Esophagus muscularis mucosa (tissue), 4 donors: ENCODE data around the gene METTL25B. TPM values are rescaled to one million over a fixed set of nuclear protein-coding genes. Genes with fewer than 3 reads are reported as not detected.

Experiments used
- DNase-seq: peaks from one replicate; pipeline ENCODE4 v3.0.0-alpha.2; 2017; ENCODE audit errors: extremely low spot score
- H3K27ac ChIP-seq, 4 donors: fragments of 200-600 bp; sonication (generic); replicated peaks in 1 of 4; 1 replicate in 3 of 4; 2 replicates in 1 of 4; pipeline ENCODE4 v1.5.1; 2016 to 2019; ENCODE audit warnings: mild to moderate bottlenecking in 1 of 4
- H3K27me3 ChIP-seq, 4 donors: fragments of 200-600 bp; sonication (generic); one replicate each; pipeline versions ENCODE4 v1.5.1 to v1.6.0; 2016 to 2019
- H3K36me3 ChIP-seq, 4 donors: fragments of 200-600 bp; sonication (generic); one replicate each; pipeline ENCODE4 v1.5.1; 2016 to 2019
- H3K4me1 ChIP-seq, 4 donors: fragments of 200-600 bp; sonication (generic); one replicate each; pipeline ENCODE4 v1.5.1; 2016 to 2019
- H3K4me3 ChIP-seq, 4 donors: fragments of 200-600 bp; sonication (generic); 1 replicate in 2 of 4; 2 replicates in 2 of 4; pipeline ENCODE4 v1.5.1; 2016 to 2019; ENCODE audit warnings: mild to moderate bottlenecking in 4 of 4, moderate library complexity in 1 of 4
- H3K9me3 ChIP-seq, 4 donors: fragments of 200-600 bp; sonication (generic); 1 replicate in 3 of 4; 2 replicates in 1 of 4; pipeline ENCODE4 v1.5.1; 2016 to 2019
- CTCF ChIP-seq, 3 experiments: fragments of 200-600 bp in 2 of 3; fragments of 450-650 bp in 1 of 3; sonication (generic) in 2 of 3; IDR thresholded peaks; one replicate each; pipeline ENCODE4 v1.5.1; 2017 to 2019; ENCODE audit warnings: antibody characterized with exemption in 3 of 3, mild to moderate bottlenecking in 2 of 3, moderate library complexity in 1 of 3
- EP300 ChIP-seq: sonication (generic); formaldehyde crosslinking; IDR thresholded peaks from one replicate; pipeline ENCODE4 v1.6.1; 2017; ENCODE audit warnings: antibody characterized with exemption
- POLR2A ChIP-seq: fragments of 450-650 bp; IDR thresholded peaks from one replicate; pipeline ENCODE4 v1.6.1; 2017; ENCODE audit warnings: antibody characterized with exemption, moderate library complexity, mild to moderate bottlenecking, low read depth
- POLR2AphosphoS5 ChIP-seq, 2 donors: sonication (generic); formaldehyde crosslinking; IDR thresholded peaks; one replicate each; pipeline ENCODE4 v1.6.1; 2017; ENCODE audit warnings: antibody characterized with exemption in 2 of 2
- WGBS: methylation state at CpG from one replicate; pipeline ENCODE4 v1.1.5; 2018; 5-methylcytosine and 5-hydroxymethylcytosine counted together
- intact Hi-C: fragments of 100-400 bp; cut with DNase I; formaldehyde crosslinking; loops from one replicate; pipeline ENCODE4 v1.15.1; 2023
- total RNA-seq, 4 donors: library from RNA; depleted of rRNA; stranded (reverse); fragments of >200 nt; gene quantifications; one replicate each; pipeline versions ENCODE4 v1.1.0 to v1.2.1, GENCODE V29; 2016

The METTL25B gene
- total RNA-seq, 4 donors from 2014 or later, result 16.2 to 32.3 (median 18.0) TPM

GRCh38 chr1:156721535-156721934, 6.7 kb upstream of the METTL25B start:
- Histone ChIP-seq H3K27ac (no peak overlapping the region), H3K4me3 (no peak overlapping the region), H3K9me3 (no peaks in the 10 kb centered on the region), H3K36me3 (peaks cover 32 to 72% (median 44%) of the 10 kb centered on the region in 4 donors), H3K27me3 (no peaks in the 10 kb centered on the region), H3K4me1 (peaks cover 18 to 28% (median 27%) of the 10 kb centered on the region in 4 donors)
- DNase-seq, result no peak
- WGBS, result 76% methylated on average over 4 of the region's 4 CpGs
- intact Hi-C loops, result no loop called here
- TF ChIP-seq POLR2AphosphoS5 (IDR thresholded peaks at IDR 0.05) (no peak), POLR2A (no peak), EP300 (no peak), CTCF (IDR thresholded peaks at IDR 0.05) (no peak)

- DNase-seq, result peak; percentile 97
- H3K4me3 ChIP-seq, result peak overlapping the region; percentile 70 to 79 (median 74)
- H3K36me3 ChIP-seq, result peaks cover 27 to 53% (median 39%) of the 10 kb centered on the region in 4 donors
- intact Hi-C loops, result loop anchor here (1.0 kb wide), 1 partner anchor 36 kb away; no protein-coding TSS in a partner anchor
- no peaks in the 10 kb centered on the region for H3K27me3 ChIP-seq
- H3K4me1 ChIP-seq, result peaks cover 41 to 59% (median 59%) of the 10 kb centered on the region in 4 donors
- WGBS, result 11% methylated on average over 18 of the region's 18 CpGs
- no peaks in the 10 kb centered on the region for H3K9me3 ChIP-seq
- peak overlapping the region in 2 of 4 donors; percentile 21 to 57 for H3K27ac ChIP-seq
- TF ChIP-seq POLR2AphosphoS5 (IDR thresholded peaks at IDR 0.05) (peak in 1 of 2 donors; percentile 74), EP300 (no peak), CTCF (IDR thresholded peaks at IDR 0.05) (peak; percentile 92 to 95 (median 94)), POLR2A (no peak)
Observed at GRCh38 chr1:156725683-156726280, 2.5 kb upstream of the METTL25B start.

GRCh38 chr1:156726549-156727226, 1.6 kb upstream of the METTL25B start:
- TF ChIP-seq POLR2A (no peak), CTCF (IDR thresholded peaks at IDR 0.05) (peak in 2 of 3 experiments; percentile 38 to 39), POLR2AphosphoS5 (IDR thresholded peaks at IDR 0.05) (no peak)
- Histone ChIP-seq H3K27ac (peak overlapping the region in 2 of 4 donors; percentile 57 to 94), H3K4me3 (peak overlapping the region; percentile 70 to 79 (median 74)), H3K27me3 (no peaks in the 10 kb centered on the region), H3K36me3 (peaks cover 21 to 46% (median 31%) of the 10 kb centered on the region in 4 donors), H3K9me3 (no peaks in the 10 kb centered on the region), H3K4me1 (peaks cover 41 to 63% (median 60%) of the 10 kb centered on the region in 4 donors)
- DNase-seq, result no peak
- WGBS, result 52% methylated on average over 15 of the region's 15 CpGs
- intact Hi-C loops, result no loop called here

GRCh38 chr1:156727492-156727891, 777 bp upstream of the METTL25B start:
- Histone ChIP-seq H3K27ac (peak overlapping the region; percentile 93 to 98 (median 94)), H3K27me3 (no peaks in the 10 kb centered on the region), H3K4me3 (peak overlapping the region; percentile 70 to 79 (median 74)), H3K4me1 (peaks cover 41 to 63% (median 60%) of the 10 kb centered on the region in 4 donors), H3K36me3 (peaks cover 25 to 46% (median 30%) of the 10 kb centered on the region in 4 donors), H3K9me3 (no peaks in the 10 kb centered on the region)
- TF ChIP-seq POLR2AphosphoS5 (IDR thresholded peaks at IDR 0.05) (no peak), CTCF (IDR thresholded peaks at IDR 0.05) (no peak), EP300 (no peak), POLR2A (no peak)
- intact Hi-C loops, result no loop called here
- WGBS, result 54% methylated on average over 7 of the region's 7 CpGs
- DNase-seq, result no peak
